Neural progenitor cell (in vitro differentiated cells): ENCODE results near the gene PAQR4. TPM values are rescaled to one million over a fixed set of nuclear protein-coding genes. Genes with fewer than 3 reads are reported as not detected.

Experiments
- DNase-seq: peaks from one replicate; pipeline ENCODE4 v3.0.0-alpha.2; 2016; ENCODE audit warnings: low spot score
- H2AFZ ChIP-seq: fragments of 200-600 bp; sonication (generic); replicated peaks from 2 replicates; pipeline ENCODE4 v1.6.1; 2016; ENCODE audit warnings: antibody characterized with exemption
- H3F3A ChIP-seq: fragments of 200-600 bp; sonication (generic); 2 replicates; pipeline ENCODE4 v1.6.1; 2016; ENCODE audit warnings: antibody characterized with exemption, low read depth
- H3K27ac ChIP-seq: fragments of 200-600 bp; sonication (generic); 2 replicates; pipeline ENCODE4 v1.5.1; 2016; ENCODE audit warnings: mild to moderate bottlenecking
- H3K27me3 ChIP-seq: fragments of 200-600 bp; sonication (generic); 2 replicates; pipeline ENCODE4 v1.6.1; 2016; ENCODE audit warnings: mild to moderate bottlenecking, moderate library complexity
- H3K36me3 ChIP-seq: fragments of 200-600 bp; sonication (generic); 2 replicates; pipeline ENCODE4 v1.5.1; 2016
- H3K4me1 ChIP-seq: fragments of 200-600 bp; sonication (generic); 2 replicates; pipeline ENCODE4 v1.6.1; 2016; ENCODE audit warnings: mixed run types
- H3K4me2 ChIP-seq: fragments of 200-600 bp; sonication (generic); 2 replicates; pipeline ENCODE4 v1.6.1; 2016
- H3K4me3 ChIP-seq: fragments of 200-600 bp; sonication (generic); 2 replicates; pipeline ENCODE4 v1.5.1; 2016
- H3K79me2 ChIP-seq: fragments of 200-600 bp; sonication (generic); 2 replicates; pipeline ENCODE4 v1.6.1; 2016; ENCODE audit warnings: low read depth
- H3K9ac ChIP-seq: fragments of 200-600 bp; sonication (generic); 2 replicates; pipeline ENCODE4 v1.6.1; 2016
- H3K9me3 ChIP-seq: fragments of 200-600 bp; sonication (generic); 2 replicates; pipeline ENCODE4 v1.5.1; 2016; ENCODE audit warnings: low read depth
- H4K20me1 ChIP-seq: fragments of 200-600 bp; sonication (generic); 2 replicates; pipeline ENCODE4 v1.6.1; 2016; ENCODE audit warnings: low read depth
- H3K27ac Mint-ChIP-seq: 3 replicates; pipeline ENCODE4 v1.8.0; 2021; ENCODE audit warnings: mixed read lengths
- H3K27me3 Mint-ChIP-seq: 2 replicates; pipeline ENCODE4 v1.8.0; 2022; ENCODE audit warnings: low read depth, mild to moderate bottlenecking, inconsistent platforms, moderate library complexity, mixed read lengths; ENCODE audit not compliant: insufficient read depth
- H3K36me3 Mint-ChIP-seq: 3 replicates; pipeline ENCODE4 v1.8.0; 2021; ENCODE audit warnings: mixed read lengths
- H3K4me1 Mint-ChIP-seq: 3 replicates; pipeline ENCODE4 v1.8.0; 2021; ENCODE audit warnings: mixed read lengths
- H3K4me3 Mint-ChIP-seq: 3 replicates; pipeline ENCODE4 v1.8.0; 2021; ENCODE audit warnings: mild to moderate bottlenecking, moderate library complexity, mixed read lengths
- H3K9me3 Mint-ChIP-seq: 3 replicates; pipeline ENCODE4 v1.8.0; 2020; ENCODE audit warnings: mixed read lengths
- EZH2 ChIP-seq: fragments of 200-600 bp; sonication (generic); IDR thresholded peaks from 2 replicates; pipeline ENCODE4 v1.6.1; 2017; ENCODE audit warnings: antibody characterized with exemption, mild to moderate bottlenecking, moderate library complexity
- EZH2phosphoT487 ChIP-seq: fragments of 200-600 bp; sonication (generic); IDR thresholded peaks from 2 replicates; pipeline ENCODE4 v1.6.1; 2017; ENCODE audit warnings: antibody characterized with exemption
- total RNA-seq: library from RNA; depleted of rRNA; stranded (reverse); fragments of >200 nt; gene quantifications from 2 replicates; pipeline ENCODE4 v1.2.3, GENCODE V29; 2015; ENCODE audit warnings: low replicate concordance
- TF ChIP-seq, protein P1 (sequence below): fragments of 200-600 bp; sonication (generic); IDR thresholded peaks from 2 replicates; pipeline ENCODE4 v1.5.1; 2017; ENCODE audit warnings: antibody characterized with exemption, mild to moderate bottlenecking

PAQR4 gene
- total RNA-seq, 1 donor from 2014 or later, result 3.3 TPM

DNA sequence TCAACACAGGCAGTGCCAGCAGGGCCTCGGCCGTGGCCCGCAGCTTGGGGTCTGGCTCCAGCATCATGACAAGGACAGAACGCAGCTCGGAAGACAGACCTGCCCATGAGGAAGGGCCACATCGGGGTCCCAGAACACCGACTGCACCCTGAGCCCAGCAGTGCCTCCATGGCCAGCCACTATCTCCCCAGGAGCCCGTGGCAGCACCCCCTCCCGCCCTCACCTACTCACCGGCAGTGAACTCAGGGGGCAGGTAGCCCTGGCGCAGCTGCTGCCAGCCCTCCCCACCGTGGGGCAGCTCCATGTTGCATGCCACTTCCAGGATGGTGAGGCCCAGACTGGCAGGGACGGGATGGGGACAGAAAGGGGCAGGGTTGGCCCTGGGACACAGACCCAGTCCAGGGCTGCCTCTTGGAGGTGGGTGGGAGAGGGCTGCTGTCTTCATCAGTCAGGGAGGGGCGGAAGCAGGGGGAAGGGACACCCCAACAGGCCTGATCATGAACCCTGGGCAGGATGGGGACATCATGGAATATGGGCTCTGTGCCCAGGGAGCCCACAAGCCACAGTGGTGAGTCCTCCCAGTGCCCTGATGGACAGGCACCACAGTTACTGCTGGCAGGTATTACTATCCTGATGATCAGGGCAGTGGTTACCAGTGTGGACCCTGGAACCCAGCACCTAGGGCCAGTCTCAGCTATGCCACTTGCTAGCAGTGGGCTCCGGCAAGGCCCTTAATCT, 5.3 kb downstream of the PAQR4 start:
- no peak for DNase-seq
- H3F3A ChIP-seq, result peaks cover 15% of the 10 kb centered on the region
- peaks cover 8% of the 10 kb centered on the region for H3K36me3 Mint-ChIP-seq
- no peak overlapping the region for H3K27ac ChIP-seq
- no peak overlapping the region for H2AFZ ChIP-seq
- H3K79me2 ChIP-seq, result peaks cover 9% of the 10 kb centered on the region
- no peak overlapping the region for H3K4me3 Mint-ChIP-seq
- TF ChIP-seq EZH2, result no peak
- no peak for TF ChIP-seq EZH2phosphoT487
- TF ChIP-seq, protein P1, sequence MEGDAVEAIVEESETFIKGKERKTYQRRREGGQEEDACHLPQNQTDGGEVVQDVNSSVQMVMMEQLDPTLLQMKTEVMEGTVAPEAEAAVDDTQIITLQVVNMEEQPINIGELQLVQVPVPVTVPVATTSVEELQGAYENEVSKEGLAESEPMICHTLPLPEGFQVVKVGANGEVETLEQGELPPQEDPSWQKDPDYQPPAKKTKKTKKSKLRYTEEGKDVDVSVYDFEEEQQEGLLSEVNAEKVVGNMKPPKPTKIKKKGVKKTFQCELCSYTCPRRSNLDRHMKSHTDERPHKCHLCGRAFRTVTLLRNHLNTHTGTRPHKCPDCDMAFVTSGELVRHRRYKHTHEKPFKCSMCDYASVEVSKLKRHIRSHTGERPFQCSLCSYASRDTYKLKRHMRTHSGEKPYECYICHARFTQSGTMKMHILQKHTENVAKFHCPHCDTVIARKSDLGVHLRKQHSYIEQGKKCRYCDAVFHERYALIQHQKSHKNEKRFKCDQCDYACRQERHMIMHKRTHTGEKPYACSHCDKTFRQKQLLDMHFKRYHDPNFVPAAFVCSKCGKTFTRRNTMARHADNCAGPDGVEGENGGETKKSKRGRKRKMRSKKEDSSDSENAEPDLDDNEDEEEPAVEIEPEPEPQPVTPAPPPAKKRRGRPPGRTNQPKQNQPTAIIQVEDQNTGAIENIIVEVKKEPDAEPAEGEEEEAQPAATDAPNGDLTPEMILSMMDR, result no peak
- no peak overlapping the region for H3K27ac Mint-ChIP-seq
- peaks cover 55% of the 10 kb centered on the region for H4K20me1 ChIP-seq
- H3K27me3 Mint-ChIP-seq, result peaks cover 10% of the 10 kb centered on the region
- H3K9me3 ChIP-seq, result no peaks in the 10 kb centered on the region
- H3K4me1 Mint-ChIP-seq, result peaks cover 18% of the 10 kb centered on the region
- H3K4me2 ChIP-seq, result no peak overlapping the region
- no peak overlapping the region for H3K9ac ChIP-seq
- H3K27me3 ChIP-seq, result no peaks in the 10 kb centered on the region
- no peaks in the 10 kb centered on the region for H3K9me3 Mint-ChIP-seq
- H3K4me3 ChIP-seq, result no peak overlapping the region
- H3K4me1 ChIP-seq, result peaks cover 7% of the 10 kb centered on the region
- H3K36me3 ChIP-seq, result no peaks in the 10 kb centered on the region

DNA sequence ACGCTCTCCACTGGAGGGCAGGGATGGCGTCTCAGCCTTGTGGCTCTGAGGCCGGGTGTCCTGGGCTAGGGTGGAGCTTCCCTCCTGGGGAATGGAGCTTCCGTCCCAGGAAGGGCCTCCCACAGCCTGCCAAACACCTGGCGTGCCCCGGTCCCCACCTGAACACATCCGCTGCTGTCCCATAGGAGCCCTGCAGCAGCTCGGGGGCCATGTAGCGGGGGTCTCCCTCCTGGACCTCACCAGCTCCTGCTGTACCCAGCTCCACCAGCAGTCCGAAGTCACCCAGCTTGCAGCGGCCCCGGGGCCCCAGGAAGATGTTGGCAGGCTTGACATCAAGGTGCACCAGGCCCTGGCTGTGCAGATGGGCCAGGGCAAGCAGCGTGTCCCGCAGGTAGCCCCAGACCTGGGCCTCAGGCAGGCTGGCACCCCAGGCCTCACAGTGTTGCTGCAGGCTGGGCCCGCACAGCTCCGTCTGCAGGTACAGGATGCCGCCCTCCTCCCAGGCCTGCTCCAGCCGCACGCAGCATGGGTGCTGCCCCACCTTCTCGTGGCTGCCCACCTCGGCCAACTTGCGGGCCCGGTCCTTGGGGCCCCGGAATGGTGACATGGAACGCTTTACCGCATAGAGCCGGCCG, 6.1 kb downstream of the PAQR4 start:
- H3K36me3 ChIP-seq, result no peaks in the 10 kb centered on the region
- no peak overlapping the region for H3K4me3 Mint-ChIP-seq
- peaks cover 7% of the 10 kb centered on the region for H3K4me1 ChIP-seq

DNA sequence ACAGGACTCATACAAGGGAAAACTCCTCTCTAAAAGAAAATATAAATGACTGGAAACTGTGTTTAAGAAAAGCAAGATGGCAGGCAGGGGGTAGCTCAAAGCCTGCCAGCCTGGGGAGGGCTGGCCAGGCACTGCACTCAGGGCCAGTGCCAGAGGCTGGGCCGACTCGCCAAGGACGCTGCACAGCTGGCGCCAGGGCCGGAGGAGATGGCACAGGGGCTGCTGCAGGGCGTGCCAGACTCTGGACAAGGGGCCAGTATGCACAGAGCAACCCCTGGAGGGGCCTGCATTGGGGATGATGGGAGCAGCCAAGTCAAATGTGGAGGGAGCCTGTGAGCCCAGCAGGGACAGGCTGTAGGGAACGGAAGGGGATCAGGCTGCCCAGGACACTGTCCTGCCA, 7.1 kb downstream of the PAQR4 start:
- Histone ChIP-seq H3K9ac (no peak overlapping the region), H3K36me3 (no peaks in the 10 kb centered on the region), H3K4me1 (peaks cover 11% of the 10 kb centered on the region), H3K27ac (no peak overlapping the region), H3K27me3 (no peaks in the 10 kb centered on the region), H3K79me2 (peaks cover 16% of the 10 kb centered on the region), H4K20me1 (peaks cover 43% of the 10 kb centered on the region), H3K4me3 (no peak overlapping the region), H3F3A (peaks cover 8% of the 10 kb centered on the region), H3K9me3 (no peaks in the 10 kb centered on the region), H3K4me2 (no peak overlapping the region), H2AFZ (no peak overlapping the region)
- Mint-ChIP-seq H3K27me3 (peaks cover 6% of the 10 kb centered on the region), H3K27ac (no peak overlapping the region), H3K9me3 (no peaks in the 10 kb centered on the region), H3K36me3 (peaks cover 8% of the 10 kb centered on the region), H3K4me3 (no peak overlapping the region), H3K4me1 (peaks cover 15% of the 10 kb centered on the region)
- DNase-seq, result no peak
- no peak for TF ChIP-seq EZH2
- TF ChIP-seq EZH2phosphoT487, result no peak
- TF ChIP-seq, protein P1, result no peak

More for the DNA sequence above, 6.1 kb downstream of the PAQR4 start:
- Histone ChIP-seq H3K4me3 (no peak overlapping the region), H3K9ac (no peak overlapping the region), H4K20me1 (peaks cover 52% of the 10 kb centered on the region), H3K27me3 (no peaks in the 10 kb centered on the region), H3K9me3 (no peaks in the 10 kb centered on the region), H3K79me2 (peaks cover 16% of the 10 kb centered on the region), H3K27ac (no peak overlapping the region), H2AFZ (no peak overlapping the region), H3K4me2 (no peak overlapping the region), H3F3A (peaks cover 8% of the 10 kb centered on the region)
- Mint-ChIP-seq H3K27ac (no peak overlapping the region), H3K4me1 (peaks cover 18% of the 10 kb centered on the region), H3K9me3 (no peaks in the 10 kb centered on the region), H3K36me3 (peaks cover 8% of the 10 kb centered on the region), H3K27me3 (peaks cover 10% of the 10 kb centered on the region)
- DNase-seq, result no peak
- TF ChIP-seq, protein P1, result no peak
- TF ChIP-seq EZH2, result no peak
